ENCODE measurements around the gene CNTN5.

The CNTN5 gene

GRCh38 chr11:99841885-99842284 lies 821.1 kb downstream of the CNTN5 start:
- no peaks in the 10 kb centered on the region for H3K27me3 Mint-ChIP-seq (ENCODE audit: low read depth)
- no peak overlapping the region for H3K4me3 Mint-ChIP-seq
- no peaks in the 10 kb centered on the region for H3K4me1 Mint-ChIP-seq (ENCODE audit: low read depth)
- peaks cover 9% of the 10 kb centered on the region for H3K9me3 Mint-ChIP-seq
- no peaks in the 10 kb centered on the region for H3K36me3 Mint-ChIP-seq (ENCODE audit: low read depth)
- H3K27ac Mint-ChIP-seq, result no peak overlapping the region

- H3K27me3 Mint-ChIP-seq (ENCODE audit: low read depth), result no peaks in the 10 kb centered on the region
- H3K4me3 Mint-ChIP-seq, result no peak overlapping the region
- no peaks in the 10 kb centered on the region for H3K36me3 Mint-ChIP-seq (ENCODE audit: low read depth)
- peaks cover 13% of the 10 kb centered on the region for H3K9me3 Mint-ChIP-seq
- H3K27ac Mint-ChIP-seq, result no peak overlapping the region
- no peaks in the 10 kb centered on the region for H3K4me1 Mint-ChIP-seq (ENCODE audit: low read depth)
These were observed 845.2 kb downstream of the CNTN5 start for GRCh38 chr11:99865951-99866350.

DNA sequence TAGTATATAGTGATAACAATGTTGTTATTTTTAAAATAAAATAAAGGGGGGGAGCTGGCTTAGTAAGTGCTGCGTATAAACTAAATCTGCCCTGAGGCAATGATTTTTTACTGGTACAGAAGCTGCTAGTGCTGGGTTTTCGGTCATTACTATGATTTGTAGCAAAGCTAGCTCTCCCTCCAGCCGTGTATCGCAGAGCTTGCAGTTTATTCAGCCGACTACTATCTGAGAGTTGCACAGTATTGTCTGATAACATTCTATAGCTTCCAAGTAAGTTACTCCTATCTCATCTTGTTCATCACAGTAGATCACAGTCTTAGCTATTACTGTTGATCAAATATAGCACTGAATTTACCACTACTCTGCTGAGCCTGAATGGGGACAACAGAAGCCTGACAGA lies 860.9 kb downstream of the CNTN5 start:
- no peaks in the 10 kb centered on the region for H3K36me3 Mint-ChIP-seq (ENCODE audit: low read depth)
- H3K4me3 Mint-ChIP-seq, result no peak overlapping the region
- H3K4me1 Mint-ChIP-seq (ENCODE audit: low read depth), result no peaks in the 10 kb centered on the region
- H3K9me3 Mint-ChIP-seq, result no peaks in the 10 kb centered on the region
- H3K27me3 Mint-ChIP-seq (ENCODE audit: low read depth), result no peaks in the 10 kb centered on the region
- no peak overlapping the region for H3K27ac Mint-ChIP-seq

DNA sequence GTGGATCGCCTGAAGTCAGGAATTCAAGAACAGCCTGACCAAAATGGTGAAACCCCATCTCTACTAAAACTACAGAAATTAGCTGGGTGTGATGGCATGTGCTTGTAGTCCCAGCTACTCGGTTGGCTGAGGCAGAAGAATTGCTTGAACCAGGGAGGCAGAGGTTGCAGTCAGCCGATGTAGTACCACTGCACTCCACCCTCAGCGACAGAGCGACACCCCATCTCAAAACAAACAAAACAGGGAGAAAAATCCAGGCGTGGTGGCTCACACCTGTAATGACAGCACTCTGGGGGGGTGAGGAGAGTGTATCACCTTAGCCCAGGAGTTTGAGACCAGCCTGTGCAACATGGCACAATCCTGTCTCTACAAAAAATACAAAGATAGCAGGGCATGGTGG lies 864.0 kb downstream of the CNTN5 start:
- H3K27ac Mint-ChIP-seq, result no peak overlapping the region
- H3K4me1 Mint-ChIP-seq (ENCODE audit: low read depth), result no peaks in the 10 kb centered on the region
- no peaks in the 10 kb centered on the region for H3K9me3 Mint-ChIP-seq
- H3K36me3 Mint-ChIP-seq (ENCODE audit: low read depth), result no peaks in the 10 kb centered on the region
- H3K27me3 Mint-ChIP-seq (ENCODE audit: low read depth), result no peaks in the 10 kb centered on the region
- no peak overlapping the region for H3K4me3 Mint-ChIP-seq

- no peaks in the 10 kb centered on the region for H3K27me3 Mint-ChIP-seq (ENCODE audit: low read depth)
These were observed 866.7 kb downstream of the CNTN5 start for GRCh38 chr11:99887481-99887880.

GRCh38 chr11:99893811-99894210 lies 873.1 kb downstream of the CNTN5 start:
- no peaks in the 10 kb centered on the region for H3K36me3 Mint-ChIP-seq (ENCODE audit: low read depth)
- H3K27ac Mint-ChIP-seq, result no peak overlapping the region
- peaks cover 36% of the 10 kb centered on the region for H3K9me3 Mint-ChIP-seq
- no peaks in the 10 kb centered on the region for H3K4me1 Mint-ChIP-seq (ENCODE audit: low read depth)
- no peak overlapping the region for H3K4me3 Mint-ChIP-seq
- no peaks in the 10 kb centered on the region for H3K27me3 Mint-ChIP-seq (ENCODE audit: low read depth)

More at GRCh38 chr11:99887481-99887880, 866.7 kb downstream of the CNTN5 start:
- Mint-ChIP-seq H3K9me3 (peaks cover 7% of the 10 kb centered on the region), H3K4me1 (ENCODE audit: low read depth) (no peaks in the 10 kb centered on the region), H3K27ac (no peak overlapping the region), H3K36me3 (ENCODE audit: low read depth) (no peaks in the 10 kb centered on the region), H3K4me3 (no peak overlapping the region)

GRCh38 chr11:99901175-99901574 lies 880.4 kb downstream of the CNTN5 start:
- no peaks in the 10 kb centered on the region for H3K4me1 Mint-ChIP-seq (ENCODE audit: low read depth)
- no peak overlapping the region for H3K27ac Mint-ChIP-seq
- H3K4me3 Mint-ChIP-seq, result no peak overlapping the region
- peaks cover 34% of the 10 kb centered on the region for H3K9me3 Mint-ChIP-seq
- H3K27me3 Mint-ChIP-seq (ENCODE audit: low read depth), result no peaks in the 10 kb centered on the region
- H3K36me3 Mint-ChIP-seq (ENCODE audit: low read depth), result no peaks in the 10 kb centered on the region

GRCh38 chr11:99911116-99911515 lies 890.4 kb downstream of the CNTN5 start:
- H3K9me3 Mint-ChIP-seq, result peaks cover 7% of the 10 kb centered on the region
- H3K4me1 Mint-ChIP-seq (ENCODE audit: low read depth), result no peaks in the 10 kb centered on the region

DNA sequence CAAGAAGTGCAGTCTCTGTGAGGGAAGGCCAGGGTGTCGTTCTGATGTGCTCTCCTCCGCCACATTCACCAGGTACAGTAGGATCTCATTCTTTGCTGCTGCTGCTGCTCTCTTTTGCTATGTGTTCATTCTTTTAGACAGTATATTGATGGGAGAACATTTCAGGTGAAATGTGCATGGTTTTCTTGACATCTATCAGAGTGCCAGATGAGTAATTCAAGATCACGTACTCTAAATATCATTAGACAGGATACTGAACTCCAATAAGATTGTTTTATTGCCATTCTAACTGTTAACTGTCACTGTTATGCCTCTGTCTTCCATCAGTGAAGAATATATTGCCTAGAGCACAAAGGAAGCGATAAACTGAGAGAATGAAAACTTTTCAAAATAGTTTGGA lies 895.3 kb downstream of the CNTN5 start:
- Mint-ChIP-seq H3K4me3 (no peak overlapping the region), H3K9me3 (peaks cover 28% of the 10 kb centered on the region), H3K27me3 (ENCODE audit: low read depth) (no peaks in the 10 kb centered on the region), H3K36me3 (ENCODE audit: low read depth) (no peaks in the 10 kb centered on the region), H3K27ac (no peak overlapping the region), H3K4me1 (ENCODE audit: low read depth) (no peaks in the 10 kb centered on the region)

More at GRCh38 chr11:99911116-99911515, 890.4 kb downstream of the CNTN5 start:
- Mint-ChIP-seq H3K36me3 (ENCODE audit: low read depth) (no peaks in the 10 kb centered on the region), H3K4me3 (no peak overlapping the region), H3K27ac (no peak overlapping the region), H3K27me3 (ENCODE audit: low read depth) (no peaks in the 10 kb centered on the region)

- Mint-ChIP-seq H3K36me3 (ENCODE audit: low read depth) (no peaks in the 10 kb centered on the region), H3K27me3 (ENCODE audit: low read depth) (no peaks in the 10 kb centered on the region), H3K9me3 (peaks cover 28% of the 10 kb centered on the region), H3K27ac (no peak overlapping the region), H3K4me1 (ENCODE audit: low read depth) (no peaks in the 10 kb centered on the region), H3K4me3 (no peak overlapping the region)
These were observed 898.0 kb downstream of the CNTN5 start for GRCh38 chr11:99918761-99919160.

- H3K4me1 Mint-ChIP-seq (ENCODE audit: low read depth), result no peaks in the 10 kb centered on the region
- no peaks in the 10 kb centered on the region for H3K36me3 Mint-ChIP-seq (ENCODE audit: low read depth)
- H3K27ac Mint-ChIP-seq, result no peak overlapping the region
- no peaks in the 10 kb centered on the region for H3K27me3 Mint-ChIP-seq (ENCODE audit: low read depth)
- no peak overlapping the region for H3K4me3 Mint-ChIP-seq
- H3K9me3 Mint-ChIP-seq, result peaks cover 33% of the 10 kb centered on the region
These were observed 900.2 kb downstream of the CNTN5 start for GRCh38 chr11:99920956-99921355.

DNA sequence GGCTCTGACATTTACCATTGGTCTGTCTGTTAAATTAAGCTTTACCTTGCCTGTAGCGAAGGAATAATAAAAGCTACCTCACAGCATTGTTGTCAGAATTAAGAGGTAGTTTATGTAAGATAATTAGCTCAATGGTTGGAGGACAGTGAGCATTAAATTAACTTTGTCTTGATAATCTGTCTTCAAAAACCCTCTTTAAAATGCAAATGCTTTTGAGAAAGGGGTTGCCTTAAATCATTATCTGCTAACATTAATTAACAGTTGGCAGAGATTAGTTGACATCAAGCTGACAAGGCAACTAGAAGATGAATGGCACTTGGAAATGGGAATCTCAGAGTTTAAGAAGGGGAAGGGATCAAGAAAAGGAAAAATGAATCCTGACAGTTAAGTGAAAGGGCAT lies 905.2 kb downstream of the CNTN5 start:
- Mint-ChIP-seq H3K27me3 (ENCODE audit: low read depth) (no peaks in the 10 kb centered on the region), H3K27ac (no peak overlapping the region), H3K4me1 (ENCODE audit: low read depth) (no peaks in the 10 kb centered on the region), H3K4me3 (no peak overlapping the region), H3K36me3 (ENCODE audit: low read depth) (no peaks in the 10 kb centered on the region), H3K9me3 (peaks cover 27% of the 10 kb centered on the region)

DNA sequence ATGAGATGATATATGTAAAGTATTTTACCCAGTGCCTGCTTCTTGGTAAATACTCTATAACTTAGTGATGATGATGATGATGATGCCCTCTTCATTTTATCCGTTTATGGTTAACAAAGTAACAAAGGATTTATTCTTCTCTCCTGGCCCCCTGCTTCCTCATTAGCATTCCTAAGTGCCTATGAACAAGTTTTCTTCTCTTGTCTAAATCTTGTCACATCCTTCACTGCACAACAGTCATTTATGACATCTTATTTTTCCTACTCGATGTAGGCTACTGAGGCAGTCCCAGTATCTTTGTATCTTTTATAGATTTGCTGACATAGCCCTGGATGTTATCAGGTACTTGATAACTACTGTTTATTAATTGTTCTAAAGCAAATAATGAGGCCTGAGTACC lies 911.9 kb downstream of the CNTN5 start:
- Mint-ChIP-seq H3K36me3 (ENCODE audit: low read depth) (no peaks in the 10 kb centered on the region), H3K4me3 (no peak overlapping the region), H3K27ac (no peak overlapping the region), H3K9me3 (peaks cover 18% of the 10 kb centered on the region), H3K4me1 (ENCODE audit: low read depth) (no peaks in the 10 kb centered on the region), H3K27me3 (ENCODE audit: low read depth) (no peaks in the 10 kb centered on the region)

DNA sequence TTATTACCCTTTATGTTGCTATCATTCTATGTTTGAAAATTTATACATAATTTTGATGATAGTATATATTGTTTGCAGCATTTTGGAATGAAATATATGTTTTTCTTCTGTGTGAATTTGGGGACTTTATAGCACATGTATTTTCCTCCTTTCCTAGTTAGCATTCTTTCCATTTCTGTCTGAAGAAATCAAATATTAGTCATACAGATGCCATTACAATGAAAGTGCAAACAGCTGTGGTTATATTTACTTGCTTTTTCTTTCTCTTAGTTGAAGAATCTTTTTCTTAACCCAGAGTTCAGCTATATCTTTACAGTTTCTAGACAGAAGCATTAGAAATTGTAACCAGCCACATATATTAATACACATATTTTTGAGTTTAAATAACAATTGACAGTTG lies 913.3 kb downstream of the CNTN5 start:
- Mint-ChIP-seq H3K36me3 (ENCODE audit: low read depth) (no peaks in the 10 kb centered on the region), H3K27ac (no peak overlapping the region), H3K27me3 (ENCODE audit: low read depth) (no peaks in the 10 kb centered on the region), H3K4me1 (ENCODE audit: low read depth) (no peaks in the 10 kb centered on the region), H3K9me3 (peaks cover 15% of the 10 kb centered on the region), H3K4me3 (no peak overlapping the region)

DNA sequence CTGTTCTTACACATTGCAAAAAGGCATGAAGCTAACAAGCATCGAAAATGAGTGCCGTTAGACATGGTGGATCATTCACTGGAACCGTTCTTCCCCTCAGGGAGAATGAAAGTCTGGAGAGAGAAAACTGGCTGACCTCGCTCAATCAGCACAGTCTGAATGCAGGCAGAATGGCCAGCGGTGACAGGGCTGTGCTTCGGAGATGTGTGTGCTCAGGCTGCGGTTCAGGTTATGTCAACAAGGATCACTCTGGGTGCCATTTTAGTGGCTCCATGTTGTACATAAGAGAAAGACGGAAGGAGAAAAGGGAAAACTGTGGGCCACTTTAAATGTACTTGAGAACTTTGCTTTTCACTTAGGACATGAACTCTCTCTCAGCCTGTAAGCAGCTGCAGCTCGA lies 916.6 kb downstream of the CNTN5 start:
- Mint-ChIP-seq H3K27me3 (ENCODE audit: low read depth) (no peaks in the 10 kb centered on the region), H3K9me3 (peaks cover 15% of the 10 kb centered on the region), H3K4me3 (no peak overlapping the region), H3K36me3 (ENCODE audit: low read depth) (no peaks in the 10 kb centered on the region), H3K4me1 (ENCODE audit: low read depth) (no peaks in the 10 kb centered on the region), H3K27ac (no peak overlapping the region)

GRCh38 chr11:99952816-99953215 lies 932.1 kb downstream of the CNTN5 start:
- Mint-ChIP-seq H3K27ac (no peak overlapping the region), H3K27me3 (ENCODE audit: low read depth) (no peaks in the 10 kb centered on the region), H3K4me3 (no peak overlapping the region), H3K36me3 (ENCODE audit: low read depth) (no peaks in the 10 kb centered on the region), H3K9me3 (peaks cover 9% of the 10 kb centered on the region), H3K4me1 (ENCODE audit: low read depth) (no peaks in the 10 kb centered on the region)

Measured in T-helper 1 cell treated with Interleukin-12 subunit alpha and Interleukin-12 subunit beta and Interleukin-4 antibody, amounts not matched to agents 30 μg/mL and 1 μg/mL, for 36 hours (primary cell).